Gastroesophageal sphincter (tissue), 4 donors: ENCODE results near the gene DIAPH3. TPM values are rescaled to one million over a fixed set of nuclear protein-coding genes. Genes with fewer than 3 reads are reported as not detected.

Experiments
- ATAC-seq: fragments of 150-250 bp; one replicate; pipeline ENCODE4 v1.9.1; 2016; ENCODE audit warnings: mild to moderate bottlenecking, moderate library complexity
- H3K27ac ChIP-seq, 4 donors: fragments of 200-600 bp; sonication (generic) in 3 of 4; 1 replicate in 3 of 4; 2 replicates in 1 of 4; pipeline ENCODE4 v1.5.1; 2016 to 2019
- H3K27me3 ChIP-seq: fragments of 200-600 bp; sonication (generic); one replicate; pipeline ENCODE4 v1.5.1; 2019
- H3K36me3 ChIP-seq, 2 donors: fragments of 200-600 bp; sonication (generic); one replicate each; pipeline ENCODE4 v1.5.1; 2019; ENCODE audit warnings: control low read depth in 1 of 2
- H3K4me1 ChIP-seq, 3 donors: fragments of 200-600 bp; sonication (generic); 1 replicate in 2 of 3; 2 replicates in 1 of 3; pipeline ENCODE4 v1.5.1; 2016 to 2019; ENCODE audit warnings: control low read depth in 2 of 3
- H3K4me3 ChIP-seq, 2 donors: fragments of 200-600 bp; sonication (generic); one replicate each; pipeline ENCODE4 v1.5.1; 2019; ENCODE audit warnings: mild to moderate bottlenecking in 1 of 2, moderate library complexity in 1 of 2
- H3K9me3 ChIP-seq, 3 donors: fragments of 200-600 bp; sonication (generic); one replicate each; pipeline ENCODE4 v1.5.1; 2017 to 2019; ENCODE audit warnings: control low read depth in 2 of 3
- CTCF ChIP-seq, 4 experiments: fragments of 200-600 bp in 2 of 4; fragments of 450-650 bp in 2 of 4; sonication (generic) in 1 of 4; IDR thresholded peaks; one replicate each; pipeline ENCODE4 v1.5.1; 2017 to 2019; ENCODE audit warnings: antibody characterized with exemption in 4 of 4, mild to moderate bottlenecking in 2 of 4, moderate library complexity in 2 of 4
- EP300 ChIP-seq: sonication (generic); formaldehyde crosslinking; IDR thresholded peaks from one replicate; pipeline ENCODE4 v1.6.1; 2017; ENCODE audit warnings: antibody characterized with exemption, mild to moderate bottlenecking
- POLR2A ChIP-seq, 2 donors: fragments of 450-650 bp; IDR thresholded peaks; one replicate each; pipeline ENCODE4 v1.6.1; 2017; ENCODE audit warnings: antibody characterized with exemption in 2 of 2, mild to moderate bottlenecking in 2 of 2, moderate library complexity in 1 of 2
- POLR2AphosphoS5 ChIP-seq: sonication (generic); formaldehyde crosslinking; IDR thresholded peaks from one replicate; pipeline ENCODE4 v1.6.1; 2017; ENCODE audit warnings: antibody characterized with exemption
- WGBS, 2 donors: methylation state at CpG; one replicate each; pipeline ENCODE4 v1.1.5; 2018; ENCODE audit warnings: low coverage in 1 of 2; 5-methylcytosine and 5-hydroxymethylcytosine counted together
- total RNA-seq, 4 donors: library from RNA; depleted of rRNA; stranded (reverse); fragments of >200 nt; gene quantifications; one replicate each; pipeline ENCODE4 v1.1.0, GENCODE V29; 2016

Gene DIAPH3
- total RNA-seq, 4 donors from 2014 or later = 0.13 to 1.7 (median 0.49) TPM; not detected in 1

DNA sequence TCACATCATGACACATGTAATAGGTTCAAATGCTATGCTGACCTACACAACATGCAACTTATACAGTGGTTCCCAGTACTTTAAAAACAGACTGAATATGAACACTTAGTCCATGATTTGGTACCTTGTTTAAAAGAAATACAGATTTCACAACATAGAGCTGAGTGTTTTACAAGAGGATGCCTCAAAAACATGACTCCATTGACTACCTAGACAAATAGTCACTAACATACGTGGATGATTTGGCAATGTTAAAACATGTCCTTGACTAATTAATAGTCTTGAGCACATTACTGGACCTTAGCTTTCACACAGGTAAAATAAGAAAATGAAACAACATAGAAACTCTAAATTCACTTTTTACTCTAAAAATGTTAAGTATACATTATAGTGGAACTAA lies 300.1 kb downstream of the DIAPH3 start:
- Histone ChIP-seq H3K4me3 (no peak overlapping the region), H3K9me3 (no peaks in the 10 kb centered on the region), H3K27me3 (no peaks in the 10 kb centered on the region), H3K36me3 (no peaks in the 10 kb centered on the region), H3K4me1 (no peaks in the 10 kb centered on the region), H3K27ac (no peak overlapping the region)
- TF ChIP-seq CTCF (IDR thresholded peaks at IDR 0.05) (no peak), POLR2AphosphoS5 (no peak), EP300 (no peak), POLR2A (IDR thresholded peaks at IDR 0.05) (no peak)
- WGBS, 2 donors = 65 to 73% methylated on average over 1 of the region's 1 CpG
- no peak for ATAC-seq

DNA sequence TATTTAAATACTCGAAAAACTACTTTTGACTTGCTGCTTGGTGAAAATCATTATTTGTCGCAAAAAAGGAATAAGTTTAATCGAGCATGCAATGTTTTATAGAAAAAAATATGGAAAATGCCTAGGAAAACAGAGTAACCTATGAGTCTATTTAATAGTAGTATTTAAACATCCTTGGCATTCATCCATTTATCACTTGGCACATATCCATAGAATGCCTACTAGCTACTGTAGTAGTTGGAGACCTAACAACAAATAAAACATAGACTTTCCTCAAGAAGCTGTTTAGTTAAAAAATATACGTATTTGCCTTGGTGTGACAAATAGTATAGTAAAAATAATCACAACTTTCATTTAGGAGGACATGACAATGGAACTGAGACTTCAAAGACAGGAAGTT lies 302.1 kb downstream of the DIAPH3 start:
- Histone ChIP-seq H3K4me1 (no peaks in the 10 kb centered on the region), H3K36me3 (no peaks in the 10 kb centered on the region), H3K27ac (no peak overlapping the region), H3K4me3 (no peak overlapping the region), H3K27me3 (no peaks in the 10 kb centered on the region), H3K9me3 (no peaks in the 10 kb centered on the region)
- TF ChIP-seq POLR2A (IDR thresholded peaks at IDR 0.05) (no peak), CTCF (IDR thresholded peaks at IDR 0.05) (no peak), POLR2AphosphoS5 (no peak), EP300 (no peak)
- ATAC-seq = no peak
- 74 to 82% methylated on average over 4 of the region's 4 CpGs for WGBS, 2 donors

DNA sequence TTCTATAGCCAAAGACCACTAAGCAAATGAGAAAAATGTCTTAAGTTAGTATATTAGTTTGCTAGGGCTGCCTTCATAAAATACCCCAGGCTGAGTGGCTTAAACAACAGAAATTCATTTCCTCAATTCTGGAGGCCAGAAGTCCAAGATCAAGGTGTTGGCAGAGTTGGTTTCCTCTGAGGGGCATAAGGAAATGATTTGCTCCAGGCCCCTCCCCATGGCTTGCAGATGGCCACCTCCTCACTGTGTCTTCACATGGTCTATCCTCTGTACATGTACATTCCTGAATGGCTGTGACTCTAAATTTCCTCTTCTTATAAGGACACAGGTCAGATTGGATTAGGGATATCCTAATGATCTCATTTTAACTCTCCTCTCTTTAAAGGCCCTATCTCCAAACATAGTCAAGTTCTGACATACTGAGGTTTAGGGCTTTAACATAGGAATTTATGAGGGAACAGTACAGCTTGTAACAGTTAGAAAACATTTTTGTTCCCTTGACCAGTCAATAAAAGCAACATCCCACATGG lies 307.4 kb downstream of the DIAPH3 start:
- H3K4me1 ChIP-seq = no peaks in the 10 kb centered on the region
- no peak overlapping the region for H3K4me3 ChIP-seq
- no peaks in the 10 kb centered on the region for H3K36me3 ChIP-seq
- no peak for TF ChIP-seq EP300
- TF ChIP-seq POLR2AphosphoS5 = no peak
- no peak for TF ChIP-seq POLR2A (IDR thresholded peaks at IDR 0.05)
- no peak for TF ChIP-seq CTCF (IDR thresholded peaks at IDR 0.05)
- ATAC-seq = no peak
- H3K27me3 ChIP-seq = no peaks in the 10 kb centered on the region
- no peak overlapping the region for H3K27ac ChIP-seq
- no peaks in the 10 kb centered on the region for H3K9me3 ChIP-seq

DNA sequence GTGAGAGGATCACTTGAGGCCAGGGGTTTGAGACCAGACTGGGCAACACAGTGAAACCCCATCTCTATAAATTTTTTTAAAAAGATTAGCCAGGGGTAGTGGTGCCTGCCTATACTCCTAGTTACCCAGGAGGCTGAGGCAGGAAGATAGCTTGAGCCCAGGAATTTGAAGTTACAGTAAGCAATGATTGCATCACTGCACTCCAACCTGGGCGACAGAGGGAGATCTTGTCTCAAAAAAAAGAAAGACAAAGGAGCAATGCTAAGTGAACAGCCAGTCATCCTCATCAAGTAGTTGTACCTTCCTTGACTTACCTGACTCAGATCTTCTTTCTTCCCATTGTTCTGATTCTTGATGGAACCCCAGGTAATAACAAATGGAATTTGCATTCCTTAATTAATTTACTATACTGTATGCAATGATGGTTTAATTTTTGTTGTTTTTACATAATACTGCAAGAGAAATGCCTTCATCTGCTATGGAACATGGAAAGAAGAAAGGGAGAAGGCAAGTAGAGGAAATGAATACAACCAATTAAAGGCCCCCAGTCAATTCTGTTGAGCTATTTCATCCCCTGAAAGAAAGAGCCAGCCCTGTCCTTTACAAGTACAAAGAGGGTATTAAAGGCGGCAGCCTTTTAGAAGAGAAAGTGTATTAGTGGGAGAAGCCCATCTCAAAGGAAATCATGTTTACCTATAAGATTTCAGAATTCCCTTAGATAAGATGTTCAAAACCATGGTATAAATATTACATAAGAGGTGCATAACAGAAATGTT lies 316.7 kb downstream of the DIAPH3 start:
- Histone ChIP-seq H3K27ac (no peak overlapping the region), H3K27me3 (no peaks in the 10 kb centered on the region), H3K9me3 (no peaks in the 10 kb centered on the region), H3K4me3 (no peak overlapping the region), H3K4me1 (no peaks in the 10 kb centered on the region), H3K36me3 (no peaks in the 10 kb centered on the region)
- ATAC-seq = no peak
- WGBS, 2 donors = 97 to 100% methylated on average over 2 of the region's 2 CpGs
- no peak for TF ChIP-seq CTCF (IDR thresholded peaks at IDR 0.05)
- no peak for TF ChIP-seq POLR2A (IDR thresholded peaks at IDR 0.05)

DNA sequence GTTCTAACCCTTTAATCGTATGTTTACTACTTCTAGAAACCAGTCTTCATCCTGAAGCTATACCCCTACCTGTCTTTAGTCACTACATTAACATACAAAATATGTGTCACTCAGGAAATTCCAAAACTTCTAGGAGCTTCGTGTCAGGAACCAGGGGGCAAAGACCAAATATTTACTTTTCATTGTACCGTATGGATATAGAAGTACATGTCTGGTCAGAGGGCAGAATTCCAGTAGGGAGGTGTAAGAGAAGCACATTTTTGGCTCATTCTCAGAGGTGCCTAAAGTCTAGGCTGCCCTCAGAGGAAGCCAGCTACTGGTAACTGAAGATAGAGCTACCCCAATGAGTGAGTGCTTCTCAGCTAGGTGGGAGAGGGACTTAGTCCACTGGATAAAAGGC lies 320.7 kb downstream of the DIAPH3 start:
- Histone ChIP-seq H3K27ac (no peak overlapping the region), H3K4me3 (no peak overlapping the region), H3K36me3 (no peaks in the 10 kb centered on the region), H3K4me1 (no peaks in the 10 kb centered on the region), H3K9me3 (no peaks in the 10 kb centered on the region), H3K27me3 (no peaks in the 10 kb centered on the region)
- WGBS, 2 donors = 75 to 87% methylated on average over 1 to 3 of the region's 3 CpGs
- TF ChIP-seq CTCF (IDR thresholded peaks at IDR 0.05) (no peak), POLR2A (IDR thresholded peaks at IDR 0.05) (no peak), EP300 (no peak), POLR2AphosphoS5 (no peak)
- no peak for ATAC-seq
